Mammary epithelial cell (primary cell): Measurements from ENCODE around the gene PLTP.

Experiments used
- EZH2 ChIP-seq: IDR thresholded peaks from 2 replicates; pipeline ENCODE4 v1.6.1; 2012; ENCODE audit warnings: low read length, inconsistent platforms, borderline replicate concordance
- TF ChIP-seq, protein P1 (sequence below), 2 donors: IDR thresholded peaks in 1 of 2; conservative IDR thresholded peaks in 1 of 2; 2 replicates each; pipeline ENCODE4 v1.5.1; 2011 to 2012; ENCODE audit warnings: inconsistent platforms in 2 of 2, low read length in 2 of 2, mild to moderate bottlenecking in 2 of 2, control low read depth in 1 of 2, low read depth in 1 of 2; ENCODE audit not compliant: insufficient read depth in 1 of 2; ENCODE audit errors: extremely low read depth in 1 of 2

DNA sequence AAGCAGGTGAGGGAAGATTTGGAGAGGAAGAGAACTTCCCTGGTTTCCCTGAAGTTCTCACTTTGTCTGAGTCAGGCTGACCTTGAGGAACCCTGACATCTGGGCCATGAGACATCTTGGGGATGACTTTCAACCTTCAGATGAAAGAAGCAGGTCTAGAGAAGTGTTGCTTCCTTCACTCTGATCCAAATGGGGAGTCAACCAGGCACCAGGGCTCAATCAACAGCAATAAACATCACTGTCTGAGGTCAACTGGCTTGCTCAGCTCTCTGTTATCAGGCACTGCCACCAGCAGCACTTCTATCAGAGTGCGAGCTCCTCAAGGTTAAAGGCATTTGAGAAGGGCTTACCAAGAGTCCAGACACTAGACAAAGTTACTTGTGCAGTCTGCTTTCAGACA, 61.0 kb downstream of the PLTP start:
- TF ChIP-seq, protein P1, sequence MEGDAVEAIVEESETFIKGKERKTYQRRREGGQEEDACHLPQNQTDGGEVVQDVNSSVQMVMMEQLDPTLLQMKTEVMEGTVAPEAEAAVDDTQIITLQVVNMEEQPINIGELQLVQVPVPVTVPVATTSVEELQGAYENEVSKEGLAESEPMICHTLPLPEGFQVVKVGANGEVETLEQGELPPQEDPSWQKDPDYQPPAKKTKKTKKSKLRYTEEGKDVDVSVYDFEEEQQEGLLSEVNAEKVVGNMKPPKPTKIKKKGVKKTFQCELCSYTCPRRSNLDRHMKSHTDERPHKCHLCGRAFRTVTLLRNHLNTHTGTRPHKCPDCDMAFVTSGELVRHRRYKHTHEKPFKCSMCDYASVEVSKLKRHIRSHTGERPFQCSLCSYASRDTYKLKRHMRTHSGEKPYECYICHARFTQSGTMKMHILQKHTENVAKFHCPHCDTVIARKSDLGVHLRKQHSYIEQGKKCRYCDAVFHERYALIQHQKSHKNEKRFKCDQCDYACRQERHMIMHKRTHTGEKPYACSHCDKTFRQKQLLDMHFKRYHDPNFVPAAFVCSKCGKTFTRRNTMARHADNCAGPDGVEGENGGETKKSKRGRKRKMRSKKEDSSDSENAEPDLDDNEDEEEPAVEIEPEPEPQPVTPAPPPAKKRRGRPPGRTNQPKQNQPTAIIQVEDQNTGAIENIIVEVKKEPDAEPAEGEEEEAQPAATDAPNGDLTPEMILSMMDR (conservative IDR thresholded peaks at IDR 0.05 in 1 of 2, IDR thresholded peaks at IDR 0.05 in 1 of 2; ENCODE audit: extremely low read depth in 1 of 2, insufficient read depth in 1 of 2, low read depth in 1 of 2, low read length in 2 of 2), result no peak
- no peak for TF ChIP-seq EZH2
